HG02610 (cell line): ENCODE data around the gene TRIM62.

Experiments used
- ATAC-seq: cut with Tn5 transposase; IDR thresholded peaks from one replicate; pipeline ENCODE4 v1.9.1; 2021; ENCODE audit warnings: mild to moderate bottlenecking, moderate library complexity; ENCODE audit not compliant: unreplicated experiment

TRIM62 gene

GRCh38 chr1:33162141-33162540 lies 19.7 kb downstream of the TRIM62 start:
- ATAC-seq, result no peak

GRCh38 chr1:33161061-33161681 lies 20.7 kb downstream of the TRIM62 start:
- ATAC-seq, result no peak

GRCh38 chr1:33159577-33159976 lies 22.3 kb downstream of the TRIM62 start:
- ATAC-seq, result no peak

GRCh38 chr1:33158366-33158765 lies 23.5 kb downstream of the TRIM62 start:
- ATAC-seq, result no peak

DNA sequence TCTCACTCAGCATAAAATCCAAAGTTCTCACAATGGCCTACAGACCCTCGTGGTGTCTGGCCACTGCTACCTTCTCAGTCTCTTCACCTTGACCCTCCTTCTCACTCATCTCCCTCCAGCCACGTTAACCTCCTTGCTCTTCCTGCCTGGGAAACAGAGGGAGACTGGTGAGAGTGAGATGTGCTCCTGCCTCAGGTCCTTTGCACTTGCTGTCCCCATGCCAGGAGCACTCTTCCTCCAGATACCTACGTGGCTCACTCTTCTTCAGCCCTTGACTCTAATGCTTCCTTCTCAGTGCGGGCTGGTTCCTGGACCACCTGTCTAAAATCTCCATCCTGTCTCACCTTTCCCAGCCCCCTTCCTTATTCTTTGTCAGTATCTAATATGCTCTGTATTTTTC lies 24.7 kb downstream of the TRIM62 start:
- ATAC-seq, result no peak

GRCh38 chr1:33155877-33156538 lies 25.8 kb downstream of the TRIM62 start:
- no peak for ATAC-seq

- ATAC-seq, result no peak
These were observed 28.2 kb downstream of the TRIM62 start for GRCh38 chr1:33153650-33154049.

DNA sequence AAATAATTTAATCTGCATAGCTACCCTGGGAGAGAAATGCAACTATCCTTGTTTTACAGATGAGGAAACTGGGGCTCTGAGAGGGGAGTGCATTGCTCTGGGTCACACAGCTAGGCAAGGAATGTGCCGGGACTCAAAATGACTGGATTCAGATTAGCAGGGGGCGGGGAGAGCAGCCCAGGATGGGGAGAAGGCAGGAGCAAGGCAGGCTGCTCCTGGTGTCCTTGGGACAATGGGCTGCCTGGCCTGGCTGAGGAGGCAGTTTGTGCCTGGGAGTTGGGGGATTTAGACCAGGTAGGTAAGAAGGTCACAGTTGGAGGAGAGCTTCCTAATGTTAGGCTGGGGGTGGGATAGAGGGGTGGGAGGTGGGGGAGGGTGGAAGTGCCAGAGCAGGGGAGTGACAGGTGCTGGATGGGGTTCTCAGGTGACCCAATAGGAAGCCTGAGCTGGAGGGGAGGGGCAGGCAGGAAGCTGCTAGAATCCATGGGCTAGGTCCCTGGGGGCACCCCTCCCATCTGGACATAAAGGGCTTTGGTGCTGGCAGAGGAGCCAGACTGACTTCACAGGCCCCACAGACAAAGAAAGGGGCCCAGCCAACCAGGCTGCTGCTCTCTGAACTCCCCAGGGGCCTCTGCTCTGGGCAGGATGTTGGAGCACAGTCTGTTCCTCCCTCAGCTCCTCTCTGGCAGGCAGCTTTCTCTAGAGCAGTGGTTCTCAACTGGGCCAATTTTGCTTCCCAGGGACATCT lies 29.0 kb downstream of the TRIM62 start:
- ATAC-seq, result no peak

DNA sequence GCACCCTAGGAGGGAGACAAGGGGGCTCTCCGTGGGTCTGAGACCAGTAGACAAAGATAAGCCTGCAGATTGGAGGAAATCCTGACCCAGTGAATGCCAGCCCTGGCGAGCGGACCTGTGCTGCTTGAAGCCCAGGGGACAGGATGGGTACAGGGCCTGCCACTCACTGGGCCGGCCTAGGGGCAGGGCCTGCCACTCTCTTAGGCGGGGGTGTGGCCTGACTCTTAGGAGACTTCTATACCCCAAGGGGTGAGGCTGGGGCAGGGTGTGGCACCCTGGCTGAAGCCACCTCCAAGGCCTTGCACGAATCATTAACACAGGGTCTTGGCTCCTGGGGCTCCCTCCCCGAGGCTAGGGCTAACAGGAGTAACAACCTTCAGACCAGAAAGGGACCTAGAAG lies 30.7 kb downstream of the TRIM62 start:
- ATAC-seq, result no peak

GRCh38 chr1:33150522-33150921 lies 31.3 kb downstream of the TRIM62 start:
- no peak for ATAC-seq

- ATAC-seq, result no peak
These were observed 32.2 kb downstream of the TRIM62 start for GRCh38 chr1:33149453-33150190.

DNA sequence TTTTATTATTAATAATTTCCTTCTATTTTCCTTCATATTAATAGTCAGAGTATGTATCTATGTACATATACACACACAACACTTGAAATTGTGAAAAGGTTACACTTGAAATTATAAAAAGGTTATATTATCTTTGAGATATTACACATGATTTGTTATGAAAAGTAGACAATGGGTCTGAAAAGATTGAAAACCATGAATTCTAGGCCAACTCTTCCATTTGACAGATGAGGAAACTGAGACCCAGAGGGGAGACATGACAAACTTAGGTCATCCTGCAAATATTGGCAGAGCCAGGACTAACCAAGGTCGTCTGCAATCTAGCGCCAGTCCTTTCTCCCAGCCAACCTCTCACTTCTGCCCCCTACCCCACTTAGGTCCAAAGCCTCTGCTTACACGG lies 33.2 kb downstream of the TRIM62 start:
- ATAC-seq, result no peak

DNA sequence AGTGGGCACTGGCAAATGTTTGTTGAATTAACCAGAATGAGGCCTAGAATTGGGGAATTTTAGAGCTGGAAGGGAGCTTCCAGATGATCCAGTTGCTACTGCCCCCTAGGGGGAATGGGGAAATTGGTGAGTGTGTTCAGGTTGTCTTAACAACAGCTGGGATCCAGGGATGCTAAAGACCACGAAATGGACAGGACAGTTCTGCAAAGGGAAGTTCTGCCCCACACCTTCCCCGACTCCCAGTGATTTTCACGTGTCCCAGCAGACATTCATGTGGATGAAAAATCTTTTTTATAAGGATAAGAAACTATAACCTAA lies 33.9 kb downstream of the TRIM62 start:
- no peak for ATAC-seq

- ATAC-seq, result no peak
These were observed 34.4 kb downstream of the TRIM62 start for GRCh38 chr1:33147275-33147996.

GRCh38 chr1:33146003-33146402 lies 35.8 kb downstream of the TRIM62 start:
- no peak for ATAC-seq

- ATAC-seq, result no peak
These were observed 38.1 kb downstream of the TRIM62 start for GRCh38 chr1:33143698-33144097.

- ATAC-seq, result no peak
These were observed 38.7 kb downstream of the TRIM62 start for GRCh38 chr1:33143176-33143575.

GRCh38 chr1:33142483-33143064 lies 39.3 kb downstream of the TRIM62 start:
- ATAC-seq, result no peak

- ATAC-seq, result no peak
These were observed 40.1 kb downstream of the TRIM62 start for GRCh38 chr1:33141781-33142180.

- no peak for ATAC-seq
These were observed 40.6 kb downstream of the TRIM62 start for GRCh38 chr1:33141216-33141615.
